C4-2B (cell line): ENCODE data around the gene CFAP99.

Source experiments
- CTCF ChIP-seq: fragments of 450-650 bp; conservative IDR thresholded peaks from 2 replicates; pipeline ENCODE4 v1.5.1; 2017; ENCODE audit warnings: mild to moderate bottlenecking
- ZFX ChIP-seq: fragments of 450-650 bp; IDR thresholded peaks from 2 replicates; pipeline ENCODE4 v1.6.1; 2017

- no peak for TF ChIP-seq CTCF
- no peak for TF ChIP-seq ZFX
Measured at GRCh38 chr4:2480649-2481048, 61.9 kb downstream of the CFAP99 start.
